Vagina (tissue), 2 donors: ENCODE results near the gene RTP3. TPM values are rescaled to one million over a fixed set of nuclear protein-coding genes. Genes with fewer than 3 reads are reported as not detected.

Source experiments
- DNase-seq, 2 donors: peaks; one replicate each; pipeline ENCODE4 v3.0.0-alpha.2; 2017; ENCODE audit errors: extremely low spot score in 2 of 2
- H3K27ac ChIP-seq: fragments of 200-600 bp; sonication (generic); one replicate; pipeline ENCODE4 v1.5.1; 2019
- H3K27me3 ChIP-seq: fragments of 200-600 bp; sonication (generic); one replicate; pipeline ENCODE4 v1.5.1; 2019
- H3K36me3 ChIP-seq, 2 donors: fragments of 200-600 bp; sonication (generic); one replicate each; pipeline ENCODE4 v1.5.1; 2017 to 2019
- H3K4me1 ChIP-seq: fragments of 200-600 bp; sonication (generic); one replicate; pipeline ENCODE4 v1.5.1; 2019
- H3K4me3 ChIP-seq, 2 donors: fragments of 200-600 bp; sonication (generic); 1 replicate in 1 of 2; 2 replicates in 1 of 2; pipeline ENCODE4 v1.5.1; 2016 to 2019
- H3K9me3 ChIP-seq: fragments of 200-600 bp; sonication (generic); one replicate; pipeline ENCODE4 v1.5.1; 2019
- POLR2A ChIP-seq, 2 donors: fragments of 450-650 bp; IDR thresholded peaks; one replicate each; pipeline ENCODE4 v1.6.1; 2017; ENCODE audit warnings: antibody characterized with exemption in 2 of 2, mild to moderate bottlenecking in 2 of 2, moderate library complexity in 2 of 2
- POLR2AphosphoS5 ChIP-seq, 2 donors: sonication (generic); formaldehyde crosslinking; IDR thresholded peaks; one replicate each; pipeline ENCODE4 v1.9.0; 2017; ENCODE audit warnings: antibody characterized with exemption in 2 of 2, mild to moderate bottlenecking in 2 of 2, low read depth in 1 of 2; ENCODE audit not compliant: insufficient read depth in 1 of 2
- intact Hi-C: fragments of 100-400 bp; cut with DNase I; formaldehyde crosslinking; loops from one replicate; pipeline ENCODE4 v1.15.1; 2023
- total RNA-seq: library from RNA; depleted of rRNA; stranded (reverse); fragments of >200 nt; gene quantifications from one replicate; pipeline ENCODE4 v1.2.3, GENCODE V29; 2016
- TF ChIP-seq, protein P1 (sequence below), 3 experiments: fragments of 450-650 bp in 2 of 3; fragments of 200-600 bp in 1 of 3; sonication (generic) in 1 of 3; IDR thresholded peaks; one replicate each; pipeline ENCODE4 v1.5.1; 2017 to 2019; ENCODE audit warnings: antibody characterized with exemption in 3 of 3, mild to moderate bottlenecking in 2 of 3, moderate library complexity in 2 of 3

RTP3 gene
- total RNA-seq, 1 donor from 2014 or later: not detected

DNA sequence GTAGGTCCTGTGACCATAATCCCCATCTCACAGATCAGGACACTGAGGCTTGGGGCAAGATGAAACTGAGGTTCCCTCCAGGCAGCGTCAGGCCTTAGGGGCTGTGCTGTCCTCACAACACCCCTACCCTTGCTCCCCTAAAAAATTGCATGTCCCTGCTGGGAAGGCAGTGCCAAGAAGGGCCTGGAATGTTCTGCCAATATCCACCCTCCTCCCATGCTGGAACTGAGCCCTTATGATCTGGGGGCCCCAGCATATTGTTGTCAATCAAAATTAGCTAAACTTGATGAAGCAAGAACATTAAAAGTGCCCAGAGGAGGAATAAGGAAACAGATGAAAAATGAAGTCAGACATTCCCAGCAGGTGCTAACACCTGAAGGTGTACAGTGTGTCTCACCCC lies 13.4 kb upstream of the RTP3 start:
- H3K27ac ChIP-seq: no peak overlapping the region
- no peak for DNase-seq
- no peaks in the 10 kb centered on the region for H3K27me3 ChIP-seq
- intact Hi-C loops: no loop called here
- peaks cover 4% of the 10 kb centered on the region for H3K4me1 ChIP-seq
- H3K9me3 ChIP-seq: no peaks in the 10 kb centered on the region
- H3K4me3 ChIP-seq: no peak overlapping the region
- no peak for TF ChIP-seq POLR2A (IDR thresholded peaks at IDR 0.05)
- no peak for TF ChIP-seq POLR2AphosphoS5 (IDR thresholded peaks at IDR 0.05; ENCODE audit: insufficient read depth in 1 of 2, low read depth in 1 of 2)
- TF ChIP-seq, protein P1, sequence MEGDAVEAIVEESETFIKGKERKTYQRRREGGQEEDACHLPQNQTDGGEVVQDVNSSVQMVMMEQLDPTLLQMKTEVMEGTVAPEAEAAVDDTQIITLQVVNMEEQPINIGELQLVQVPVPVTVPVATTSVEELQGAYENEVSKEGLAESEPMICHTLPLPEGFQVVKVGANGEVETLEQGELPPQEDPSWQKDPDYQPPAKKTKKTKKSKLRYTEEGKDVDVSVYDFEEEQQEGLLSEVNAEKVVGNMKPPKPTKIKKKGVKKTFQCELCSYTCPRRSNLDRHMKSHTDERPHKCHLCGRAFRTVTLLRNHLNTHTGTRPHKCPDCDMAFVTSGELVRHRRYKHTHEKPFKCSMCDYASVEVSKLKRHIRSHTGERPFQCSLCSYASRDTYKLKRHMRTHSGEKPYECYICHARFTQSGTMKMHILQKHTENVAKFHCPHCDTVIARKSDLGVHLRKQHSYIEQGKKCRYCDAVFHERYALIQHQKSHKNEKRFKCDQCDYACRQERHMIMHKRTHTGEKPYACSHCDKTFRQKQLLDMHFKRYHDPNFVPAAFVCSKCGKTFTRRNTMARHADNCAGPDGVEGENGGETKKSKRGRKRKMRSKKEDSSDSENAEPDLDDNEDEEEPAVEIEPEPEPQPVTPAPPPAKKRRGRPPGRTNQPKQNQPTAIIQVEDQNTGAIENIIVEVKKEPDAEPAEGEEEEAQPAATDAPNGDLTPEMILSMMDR (IDR thresholded peaks at IDR 0.05): no peak
- H3K36me3 ChIP-seq: no peaks in the 10 kb centered on the region

DNA sequence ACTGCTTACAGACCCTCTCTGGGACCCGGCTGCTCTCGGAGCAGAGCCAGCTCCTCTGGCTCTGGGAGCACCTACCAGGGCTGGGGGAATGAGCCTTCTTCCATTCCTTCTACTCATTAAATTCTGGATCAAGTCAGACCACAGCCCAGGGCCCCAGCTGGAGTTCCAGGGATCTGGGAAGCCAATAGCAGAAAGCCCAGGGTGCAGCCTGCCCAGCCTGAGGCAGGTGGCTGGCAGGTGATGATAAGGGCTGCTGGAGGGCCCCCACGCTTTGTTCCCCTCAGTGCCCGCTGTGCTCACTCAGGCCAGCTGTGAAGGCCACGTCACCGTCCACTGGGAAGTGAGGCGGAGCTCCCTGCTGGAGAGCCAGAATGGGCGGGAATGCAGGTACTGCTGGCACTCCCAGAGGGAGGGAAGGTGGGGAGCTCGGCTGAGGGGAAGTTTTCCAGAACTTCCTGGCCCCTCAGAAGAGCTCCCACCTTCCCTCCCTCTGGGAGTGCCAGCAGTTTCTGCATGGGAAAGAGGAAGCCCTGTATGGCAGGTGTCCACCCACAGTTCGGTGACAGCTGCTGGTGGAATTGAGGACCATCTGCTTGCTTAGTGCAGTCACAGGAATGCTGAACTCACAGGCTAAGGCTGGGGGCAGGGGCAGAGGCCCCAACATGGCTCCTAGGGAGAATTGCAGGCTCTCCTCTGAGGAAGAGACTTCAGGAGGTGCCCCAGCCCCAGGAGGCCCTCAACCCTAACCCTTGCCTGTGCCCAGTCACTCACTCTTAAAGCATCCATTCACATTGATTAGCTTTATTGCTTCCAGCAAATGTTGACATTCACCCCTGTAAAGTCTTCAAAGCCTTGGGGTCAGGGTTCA lies 12.6 kb upstream of the RTP3 start:
- intact Hi-C loops: no loop called here

DNA sequence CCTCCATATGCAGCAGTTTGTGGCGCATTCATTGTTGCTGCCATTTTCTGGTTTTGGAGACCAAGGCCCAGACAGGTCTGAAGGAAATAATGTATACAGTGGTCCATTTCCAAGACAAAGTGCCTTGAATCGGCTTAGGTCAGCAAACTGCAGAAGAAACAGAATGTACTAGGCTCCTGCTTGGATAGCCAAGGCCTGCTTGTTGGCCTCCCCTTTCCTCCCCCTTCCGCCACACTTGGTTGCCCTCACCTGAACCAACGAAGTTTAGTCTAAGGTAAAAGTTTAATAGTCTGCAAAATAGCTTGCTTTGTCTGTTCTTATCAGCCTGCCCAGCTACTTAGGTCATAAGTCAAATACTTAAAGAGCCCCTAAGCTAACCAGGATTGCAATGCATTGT lies 12.0 kb upstream of the RTP3 start:
- Histone ChIP-seq H3K27me3 (no peaks in the 10 kb centered on the region), H3K27ac (no peak overlapping the region), H3K4me3 (no peak overlapping the region), H3K9me3 (no peaks in the 10 kb centered on the region), H3K4me1 (peaks cover 4% of the 10 kb centered on the region), H3K36me3 (no peaks in the 10 kb centered on the region)
- DNase-seq: no peak
- intact Hi-C loops: no loop called here
- TF ChIP-seq POLR2AphosphoS5 (IDR thresholded peaks at IDR 0.05; ENCODE audit: insufficient read depth in 1 of 2, low read depth in 1 of 2) (no peak), POLR2A (IDR thresholded peaks at IDR 0.05) (no peak)
- TF ChIP-seq, protein P1 (IDR thresholded peaks at IDR 0.05): no peak

More for the DNA sequence above, 12.6 kb upstream of the RTP3 start:
- no peaks in the 10 kb centered on the region for H3K36me3 ChIP-seq
- no peaks in the 10 kb centered on the region for H3K27me3 ChIP-seq
- H3K4me1 ChIP-seq: peaks cover 4% of the 10 kb centered on the region
- no peak overlapping the region for H3K4me3 ChIP-seq
- no peak overlapping the region for H3K27ac ChIP-seq
- no peaks in the 10 kb centered on the region for H3K9me3 ChIP-seq
- no peak for DNase-seq
- TF ChIP-seq, protein P1 (IDR thresholded peaks at IDR 0.05): no peak
- TF ChIP-seq POLR2A (IDR thresholded peaks at IDR 0.05): no peak
- TF ChIP-seq POLR2AphosphoS5 (IDR thresholded peaks at IDR 0.05; ENCODE audit: insufficient read depth in 1 of 2, low read depth in 1 of 2): no peak

DNA sequence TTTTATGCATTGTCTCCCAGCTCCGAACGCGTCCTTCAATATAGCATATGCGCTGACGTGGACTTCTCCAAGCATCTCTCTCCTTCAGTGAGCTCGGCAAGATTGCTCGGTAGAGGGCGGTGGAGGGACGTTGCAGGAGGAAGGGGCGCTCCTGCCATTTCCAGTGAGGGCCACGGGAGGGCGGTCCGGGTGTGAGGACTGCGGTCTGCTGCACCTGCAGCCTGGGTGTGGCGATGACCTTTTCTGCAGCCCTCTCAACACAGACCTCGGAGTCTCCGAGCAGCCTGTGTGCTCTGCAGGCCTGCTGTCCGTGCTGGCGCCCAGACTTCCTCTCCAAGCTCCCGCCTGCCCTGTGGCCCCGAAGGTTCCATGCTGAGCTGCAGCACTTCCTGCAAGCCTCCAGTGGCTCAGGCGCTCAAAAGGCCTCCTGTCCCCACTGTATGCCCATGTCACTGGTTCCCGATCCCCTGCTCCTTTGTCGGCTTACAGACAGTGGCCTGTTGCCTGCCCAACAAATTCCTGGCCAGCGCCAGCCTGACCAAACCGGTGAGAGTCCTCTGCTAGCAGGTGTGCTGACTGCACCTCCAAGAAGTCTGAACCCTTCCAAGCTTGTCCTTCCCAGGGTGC lies 8.9 kb upstream of the RTP3 start:
- peak; percentile 82 to 91 for DNase-seq
- Histone ChIP-seq H3K27ac (no peak overlapping the region), H3K27me3 (no peaks in the 10 kb centered on the region), H3K4me1 (peaks cover 4% of the 10 kb centered on the region), H3K4me3 (no peak overlapping the region), H3K9me3 (no peaks in the 10 kb centered on the region), H3K36me3 (no peaks in the 10 kb centered on the region)
- TF ChIP-seq POLR2AphosphoS5 (IDR thresholded peaks at IDR 0.05; ENCODE audit: insufficient read depth in 1 of 2, low read depth in 1 of 2): peak; percentile 28 to 49
- TF ChIP-seq, protein P1 (IDR thresholded peaks at IDR 0.05): peak; percentile 63 to 98 (median 68)
- no peak for TF ChIP-seq POLR2A (IDR thresholded peaks at IDR 0.05)
- intact Hi-C loops: no loop called here

DNA sequence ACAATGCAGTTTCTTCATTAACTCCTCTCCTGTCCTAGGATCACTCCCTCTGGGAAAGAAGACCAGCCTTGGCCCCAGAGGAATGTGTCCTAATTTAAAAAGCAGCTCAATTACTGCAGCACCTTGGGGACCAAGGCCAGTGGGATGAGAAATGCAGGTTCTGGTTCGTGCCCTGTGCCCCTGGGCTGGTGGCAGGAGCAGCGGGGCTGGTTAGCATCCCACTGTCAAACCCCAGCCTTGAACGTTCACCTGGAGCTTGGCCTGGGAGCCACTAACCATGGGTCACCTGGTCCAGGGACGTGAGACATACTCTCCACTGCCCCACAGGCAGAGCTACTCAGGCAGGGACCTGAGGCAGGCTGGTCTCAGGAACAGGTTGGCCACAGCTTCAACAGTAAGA lies 8.4 kb upstream of the RTP3 start:
- no peak overlapping the region for H3K4me3 ChIP-seq
- H3K36me3 ChIP-seq: no peaks in the 10 kb centered on the region
- H3K4me1 ChIP-seq: peaks cover 4% of the 10 kb centered on the region
- intact Hi-C loops: no loop called here
- no peak for TF ChIP-seq POLR2A (IDR thresholded peaks at IDR 0.05)
- TF ChIP-seq, protein P1 (IDR thresholded peaks at IDR 0.05): no peak
- TF ChIP-seq POLR2AphosphoS5 (IDR thresholded peaks at IDR 0.05; ENCODE audit: insufficient read depth in 1 of 2, low read depth in 1 of 2): no peak
- H3K27ac ChIP-seq: no peak overlapping the region
- H3K9me3 ChIP-seq: no peaks in the 10 kb centered on the region
- DNase-seq: peak in 1 of 2 donors; percentile 49
- H3K27me3 ChIP-seq: no peaks in the 10 kb centered on the region
